Cardiac atrium fibroblast (primary cell): ENCODE measurements around the gene ZSWIM9. TPM values are rescaled to one million over a fixed set of nuclear protein-coding genes. Genes with fewer than 3 reads are reported as not detected.

ENCODE experiments used
- total RNA-seq: library from RNA; depleted of rRNA; stranded (reverse); fragments of >200 nt; gene quantifications from 2 replicates; pipeline ENCODE4 v1.2.3, GENCODE V29; 2015

The ZSWIM9 gene
- 0.97 and 1.8 TPM in 2 replicates for total RNA-seq

DNA sequence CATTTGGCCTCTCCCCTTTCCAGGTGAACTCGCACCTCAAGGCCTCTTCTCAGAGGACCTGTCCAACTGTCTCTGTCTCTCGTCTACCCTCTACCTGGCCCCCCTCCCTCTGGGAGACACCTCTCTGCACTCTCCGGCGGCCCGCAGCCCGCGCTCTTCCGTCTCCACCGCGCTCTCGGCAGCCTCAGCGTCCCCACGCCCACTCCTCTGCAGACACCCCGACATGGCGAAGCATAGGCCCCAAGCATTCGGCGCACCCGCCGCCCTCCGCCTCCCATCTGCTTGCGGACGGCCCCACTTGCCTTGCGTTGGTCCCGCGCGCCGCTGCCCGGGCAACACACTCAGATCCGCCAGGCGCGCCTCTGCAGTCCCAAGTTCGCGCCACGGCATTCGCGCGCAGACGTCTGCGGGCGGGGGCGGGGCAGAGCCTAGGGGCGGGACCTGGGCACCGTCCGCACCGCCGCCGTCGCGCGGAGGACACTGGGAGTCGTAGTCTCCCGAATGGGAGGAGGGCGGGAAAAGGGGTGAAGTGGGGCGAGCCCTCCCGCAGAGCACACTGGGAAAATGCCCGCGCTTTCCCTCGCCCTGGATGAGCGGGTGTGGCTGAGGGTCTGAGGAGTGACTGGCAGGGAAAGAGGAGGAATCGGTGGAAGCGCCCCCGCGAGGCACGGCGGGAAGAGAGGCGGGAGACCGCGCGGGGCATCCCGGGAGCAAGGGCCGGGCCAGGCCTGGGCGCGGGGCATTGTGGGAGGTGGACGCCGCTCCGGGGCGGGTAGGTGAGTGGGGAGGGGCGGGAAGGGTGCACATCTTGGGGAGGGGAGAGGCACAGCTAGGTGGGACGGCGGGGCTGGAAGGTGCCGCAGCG is at the start of gene ZSWIM9, which contains the start of gene LIG1:
Gene ZSWIM9 (plus strand): TSS at position 742 of the 865 bp plus-strand sequence. CDS start 1,123 bp downstream, outside the sequence.
Gene LIG1 (minus strand): TSS at position 406 of the 865 bp plus-strand sequence. CDS start 4,778 bp downstream, outside the sequence.

Other genes with a start within 250 kb of the ZSWIM9 start
- not detected in 2 replicates for gene BSPH1, start 178.5 kb upstream of the ZSWIM9 start, total RNA-seq
- not detected in 2 replicates for gene ELSPBP1, start 176.0 kb upstream of the ZSWIM9 start, total RNA-seq
- gene CABP5, start 126.6 kb upstream of the ZSWIM9 start, total RNA-seq = not detected in 2 replicates
- 4.5 and 6.3 TPM in 2 replicates for gene PLA2G4C, start 59.9 kb upstream of the ZSWIM9 start, total RNA-seq
- 6.8 and 9.6 TPM in 2 replicates for gene LIG1, start 336 bp upstream of the ZSWIM9 start, total RNA-seq
- gene CARD8, start 85.2 kb downstream of the ZSWIM9 start, total RNA-seq = 12.3 and 19.5 TPM in 2 replicates
- gene ZNF114, start 99.4 kb downstream of the ZSWIM9 start, total RNA-seq = 3.9 TPM in 1 of 2 replicates, not detected in the other
- gene EMP3, start 154.9 kb downstream of the ZSWIM9 start, total RNA-seq = 163 and 198 TPM in 2 replicates
- gene TMEM143, start 193.3 kb downstream of the ZSWIM9 start, total RNA-seq = 5.5 and 5.8 TPM in 2 replicates
- gene SYNGR4, start 193.7 kb downstream of the ZSWIM9 start, total RNA-seq = not detected in 2 replicates
- gene KDELR1, start 220.9 kb downstream of the ZSWIM9 start, total RNA-seq = 219 and 256 TPM in 2 replicates
- 1.1 and 1.3 TPM in 2 replicates for gene GRIN2D, start 223.0 kb downstream of the ZSWIM9 start, total RNA-seq